Kidney epithelial cell (primary cell): Measurements from ENCODE around the gene TMEM92. TPM values are rescaled to one million over a fixed set of nuclear protein-coding genes. Genes with fewer than 3 reads are reported as not detected.

ENCODE experiments used
- DNase-seq: peaks from one replicate; pipeline ENCODE4 v3.0.0-alpha.2; 2010; ENCODE audit warnings: low read depth
- H3K27me3 ChIP-seq: 2 replicates; pipeline ENCODE4 v1.6.0; 2011; ENCODE audit warnings: low read length; ENCODE audit not compliant: control insufficient read depth, insufficient read depth
- H3K36me3 ChIP-seq: 2 replicates; pipeline ENCODE4 v1.5.1; 2011; ENCODE audit warnings: low read length; ENCODE audit not compliant: control insufficient read depth, insufficient read depth
- H3K4me3 ChIP-seq: 2 replicates; pipeline ENCODE4 v1.5.1; 2011; ENCODE audit warnings: low read depth, mild to moderate bottlenecking, control low read depth, low read length
- total RNA-seq: library from RNA; depleted of rRNA; stranded (reverse); fragments of >200 nt; gene quantifications from 2 replicates; pipeline ENCODE4 v1.2.3, GENCODE V29; 2015
- TF ChIP-seq, protein P1 (sequence below): IDR thresholded peaks from 2 replicates; pipeline ENCODE4 v1.5.1; 2011; ENCODE audit warnings: mild to moderate bottlenecking, moderate library complexity, low read length, control low read depth, inconsistent platforms; ENCODE audit not compliant: insufficient read depth, poor library complexity, severe bottlenecking

Gene TMEM92
- total RNA-seq, 1 donor from 2014 or later = 1.5 TPM

DNA sequence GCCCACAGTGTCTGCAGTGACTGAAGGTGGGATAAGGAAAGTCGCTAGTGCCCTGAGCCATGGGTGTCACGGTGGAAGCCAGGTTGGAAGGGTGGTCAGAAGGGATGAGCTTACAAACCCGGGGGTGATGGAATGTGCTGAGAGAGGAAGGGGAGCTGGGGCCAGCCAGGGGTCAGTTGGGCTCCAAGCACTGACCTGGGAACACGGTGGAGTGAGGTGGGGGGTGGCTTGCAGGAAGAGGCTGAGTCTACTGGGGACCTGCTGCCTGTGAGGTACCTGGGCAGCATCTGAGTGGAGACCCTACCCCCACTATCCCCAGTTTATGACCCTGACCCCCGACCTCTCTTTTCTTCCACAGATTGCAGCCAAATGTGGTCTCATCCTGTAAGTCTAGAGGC, 3.1 kb downstream of the TMEM92 start:
- no peaks in the 10 kb centered on the region for H3K36me3 ChIP-seq
- no peak for DNase-seq
- no peaks in the 10 kb centered on the region for H3K27me3 ChIP-seq
- TF ChIP-seq, protein P1, sequence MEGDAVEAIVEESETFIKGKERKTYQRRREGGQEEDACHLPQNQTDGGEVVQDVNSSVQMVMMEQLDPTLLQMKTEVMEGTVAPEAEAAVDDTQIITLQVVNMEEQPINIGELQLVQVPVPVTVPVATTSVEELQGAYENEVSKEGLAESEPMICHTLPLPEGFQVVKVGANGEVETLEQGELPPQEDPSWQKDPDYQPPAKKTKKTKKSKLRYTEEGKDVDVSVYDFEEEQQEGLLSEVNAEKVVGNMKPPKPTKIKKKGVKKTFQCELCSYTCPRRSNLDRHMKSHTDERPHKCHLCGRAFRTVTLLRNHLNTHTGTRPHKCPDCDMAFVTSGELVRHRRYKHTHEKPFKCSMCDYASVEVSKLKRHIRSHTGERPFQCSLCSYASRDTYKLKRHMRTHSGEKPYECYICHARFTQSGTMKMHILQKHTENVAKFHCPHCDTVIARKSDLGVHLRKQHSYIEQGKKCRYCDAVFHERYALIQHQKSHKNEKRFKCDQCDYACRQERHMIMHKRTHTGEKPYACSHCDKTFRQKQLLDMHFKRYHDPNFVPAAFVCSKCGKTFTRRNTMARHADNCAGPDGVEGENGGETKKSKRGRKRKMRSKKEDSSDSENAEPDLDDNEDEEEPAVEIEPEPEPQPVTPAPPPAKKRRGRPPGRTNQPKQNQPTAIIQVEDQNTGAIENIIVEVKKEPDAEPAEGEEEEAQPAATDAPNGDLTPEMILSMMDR = no peak
- no peak overlapping the region for H3K4me3 ChIP-seq

DNA sequence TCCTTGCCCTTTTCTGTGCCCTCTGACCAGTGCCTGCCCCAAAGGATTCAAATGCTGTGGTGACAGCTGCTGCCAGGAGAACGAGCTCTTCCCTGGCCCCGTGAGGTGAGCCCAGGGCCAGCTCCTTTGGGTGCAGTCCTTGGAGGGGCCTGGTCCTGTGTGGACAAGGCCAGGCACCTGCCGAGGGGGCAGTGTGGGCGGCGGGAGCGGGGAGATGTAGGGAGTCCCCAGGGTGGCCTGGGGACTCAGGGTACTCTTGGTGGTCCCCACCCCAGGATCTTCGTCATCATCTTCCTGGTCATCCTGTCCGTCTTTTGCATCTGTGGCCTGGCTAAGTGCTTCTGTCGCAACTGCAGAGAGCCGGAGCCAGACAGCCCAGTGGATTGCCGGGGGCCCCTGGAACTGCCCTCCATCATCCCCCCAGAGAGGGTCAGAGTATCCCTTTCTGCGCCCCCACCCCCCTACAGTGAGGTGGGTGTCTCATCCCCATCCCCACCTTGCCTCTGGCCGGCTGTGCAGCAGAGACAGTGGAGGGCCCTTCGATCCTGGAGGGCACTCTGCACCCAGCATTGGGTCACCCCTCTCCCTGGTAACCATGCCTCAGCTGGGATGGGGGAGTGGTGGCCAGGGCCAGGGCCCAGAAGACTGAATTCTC, 4.4 kb downstream of the TMEM92 start:
- Histone ChIP-seq H3K27me3 (no peaks in the 10 kb centered on the region), H3K4me3 (no peak overlapping the region), H3K36me3 (no peaks in the 10 kb centered on the region)
- DNase-seq = no peak
- TF ChIP-seq, protein P1 = no peak

DNA sequence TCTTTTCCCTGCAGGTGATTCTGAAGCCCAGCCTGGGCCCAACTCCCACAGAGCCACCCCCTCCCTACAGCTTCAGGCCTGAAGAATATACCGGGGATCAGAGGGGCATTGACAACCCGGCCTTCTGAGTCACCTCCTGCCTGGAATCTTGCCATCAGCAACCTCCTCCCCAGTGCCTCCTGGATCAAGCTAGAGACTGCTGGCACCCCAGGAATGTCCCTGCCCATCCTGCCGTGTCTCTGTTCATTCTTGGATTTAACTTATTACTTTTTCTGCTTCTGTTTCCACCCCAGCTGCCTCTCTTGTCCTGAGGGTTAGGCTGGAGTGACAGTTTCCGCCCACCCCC, 4.9 kb downstream of the TMEM92 start:
- H3K36me3 ChIP-seq = no peaks in the 10 kb centered on the region
- H3K4me3 ChIP-seq = no peak overlapping the region
- no peak for DNase-seq
- no peaks in the 10 kb centered on the region for H3K27me3 ChIP-seq
- TF ChIP-seq, protein P1 = no peak

DNA sequence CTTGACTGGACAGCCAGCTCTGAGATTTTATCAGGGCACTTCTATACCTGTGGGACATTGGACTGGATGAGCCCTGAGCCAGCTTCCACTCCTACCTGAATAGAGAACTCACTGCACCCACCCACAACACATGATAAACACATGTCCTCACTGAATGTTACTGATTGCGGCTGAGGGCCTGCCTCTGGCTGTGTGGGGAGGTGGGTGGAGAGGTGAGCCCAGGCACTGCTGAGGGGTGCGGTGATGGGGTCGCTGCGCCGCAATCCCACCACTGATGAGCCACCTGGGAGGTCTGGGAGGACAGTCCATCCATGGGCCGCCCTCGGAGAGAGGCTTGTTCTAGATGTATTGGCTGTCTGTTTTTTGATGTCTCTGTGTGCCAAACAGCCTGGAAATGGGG, 5.4 kb downstream of the TMEM92 start:
- H3K27me3 ChIP-seq = no peaks in the 10 kb centered on the region
- H3K4me3 ChIP-seq = no peak overlapping the region
- TF ChIP-seq, protein P1 = no peak
- no peaks in the 10 kb centered on the region for H3K36me3 ChIP-seq
- DNase-seq = no peak

DNA sequence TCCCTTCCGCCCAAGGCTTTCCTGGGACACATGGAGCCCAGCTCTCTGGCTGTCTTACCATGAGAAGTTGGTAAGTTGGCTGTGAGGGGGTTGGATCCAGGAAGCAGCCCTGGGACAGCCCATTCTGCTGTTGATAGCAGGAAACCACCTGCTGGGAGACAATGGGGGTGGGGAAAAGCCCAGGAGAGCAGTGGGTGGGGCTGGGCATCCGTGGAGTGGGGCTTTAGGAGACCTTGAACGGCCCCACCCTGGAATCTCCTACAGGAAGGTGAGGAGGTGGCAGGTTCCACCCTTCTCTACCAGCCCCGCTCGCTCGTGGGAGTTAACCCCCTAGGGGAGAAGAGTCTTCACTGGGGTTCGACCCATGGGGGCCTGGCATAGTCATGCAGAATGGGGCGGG, 5.8 kb downstream of the TMEM92 start:
- Histone ChIP-seq H3K4me3 (no peak overlapping the region), H3K36me3 (no peaks in the 10 kb centered on the region), H3K27me3 (no peaks in the 10 kb centered on the region)
- TF ChIP-seq, protein P1 = no peak
- DNase-seq = no peak

DNA sequence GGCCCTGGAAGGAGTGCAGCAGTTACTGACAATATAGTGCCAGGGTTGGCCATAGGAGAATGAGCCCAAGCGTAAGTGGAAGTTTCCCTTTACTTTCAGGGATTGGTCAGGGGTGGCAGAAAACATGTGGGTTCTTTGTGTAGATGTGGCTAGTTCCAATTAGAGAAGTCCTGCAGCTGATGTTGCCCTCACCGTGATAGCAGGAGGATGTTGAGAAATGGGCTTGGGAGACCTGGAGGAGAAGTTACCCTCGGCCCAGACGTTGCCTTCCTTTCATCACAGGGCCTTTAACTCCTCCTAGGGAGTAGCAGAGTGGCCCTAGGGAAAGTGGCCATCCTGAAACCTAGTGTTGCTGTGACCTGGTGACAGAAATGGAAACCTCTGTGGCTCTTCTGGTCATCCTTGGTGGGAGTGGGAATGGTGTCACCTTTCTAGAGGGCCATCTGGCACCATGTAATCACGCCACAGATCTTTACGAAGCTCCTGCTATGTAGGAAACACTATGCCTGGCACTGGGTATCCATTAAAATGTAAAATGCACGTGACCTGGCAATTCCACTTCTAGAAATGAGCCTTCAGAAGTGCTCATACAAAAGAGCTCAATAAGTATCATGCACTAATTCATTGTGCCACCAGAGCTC, 6.7 kb downstream of the TMEM92 start:
- DNase-seq = no peak
- no peaks in the 10 kb centered on the region for H3K27me3 ChIP-seq
- no peaks in the 10 kb centered on the region for H3K36me3 ChIP-seq
- no peak overlapping the region for H3K4me3 ChIP-seq
- TF ChIP-seq, protein P1 = no peak
